ENCODE measurements around the gene SH2D5.

The SH2D5 gene

DNA sequence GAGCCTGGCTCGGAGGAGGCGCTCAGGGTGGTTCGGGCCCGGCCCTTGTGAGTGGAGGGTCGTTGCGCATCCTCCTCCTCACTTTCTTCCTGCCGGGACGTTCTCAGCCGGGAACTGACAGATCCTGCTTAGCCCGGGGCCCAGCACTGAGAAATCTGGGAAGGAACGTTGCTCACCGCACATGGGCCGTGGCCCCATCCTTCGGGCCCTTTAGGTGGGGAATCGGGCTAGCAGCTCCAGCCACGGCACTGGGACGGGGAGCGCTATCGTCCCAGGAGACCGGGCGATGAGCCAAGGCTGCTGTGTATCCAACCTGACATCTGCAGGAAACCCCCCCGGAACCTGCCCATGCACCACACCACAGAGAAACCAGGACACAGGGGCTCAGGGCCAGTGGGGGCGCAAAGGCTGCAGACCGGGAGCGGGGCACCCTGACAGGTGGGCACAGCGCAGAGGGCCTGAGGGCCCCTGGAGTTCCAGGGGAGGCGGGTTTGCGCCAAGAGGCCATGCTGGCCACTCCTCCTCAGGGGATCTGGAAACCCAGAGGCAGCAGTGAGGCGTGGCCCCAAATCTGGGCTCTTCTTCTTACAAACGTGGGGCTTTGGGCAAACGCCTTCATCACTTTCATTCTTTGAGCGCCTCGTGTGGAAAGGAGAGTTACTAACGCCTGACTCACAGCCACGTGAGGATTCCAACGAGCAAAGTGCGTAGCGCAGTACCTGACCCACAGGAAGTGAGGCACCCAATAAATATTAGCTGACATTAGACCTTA, at the start of gene SH2D5:
Gene SH2D5, minus strand, starts transcription at position 116 of the 772 bp plus-strand sequence. CDS start 4,659 bp downstream, outside the sequence.
- DNase-seq, result peak; percentile 83

DNA sequence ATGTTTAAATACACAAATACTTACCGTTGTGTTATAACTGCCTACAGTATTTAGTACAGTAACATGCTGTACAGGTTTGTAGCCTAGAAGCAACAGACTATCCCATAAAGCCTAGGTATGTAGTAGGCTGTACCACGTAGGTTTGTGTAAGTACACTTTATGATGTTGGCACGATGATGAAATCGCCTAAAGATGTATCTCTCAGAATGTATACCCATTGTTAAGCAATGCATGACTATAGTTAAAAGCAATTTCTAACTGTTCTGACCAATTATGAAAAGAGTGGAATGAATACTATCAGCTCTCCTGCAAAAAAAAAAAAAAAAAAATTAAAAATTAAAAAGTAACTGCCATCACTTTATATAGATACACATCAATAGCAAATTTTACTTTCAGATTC, 43.2 kb upstream of the SH2D5 start:
- DNase-seq, result no peak

DNA sequence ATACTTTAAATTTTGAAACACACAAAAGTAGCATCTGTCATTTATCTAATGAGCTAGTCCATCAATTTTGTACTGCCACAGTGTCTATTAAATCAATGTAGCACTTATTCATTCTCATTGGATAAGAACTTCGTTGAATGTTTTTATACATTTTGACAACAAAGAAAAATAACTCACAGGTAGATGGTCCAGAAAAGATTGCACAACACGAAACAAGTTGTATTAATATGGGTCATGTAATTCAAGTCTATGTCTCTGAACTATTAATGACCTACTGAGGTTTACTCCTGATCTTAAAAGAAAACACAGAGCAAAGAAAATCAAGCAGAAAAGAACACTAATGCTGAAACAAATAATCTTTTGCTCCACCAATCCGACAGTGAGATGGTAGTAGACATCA, 39.3 kb upstream of the SH2D5 start:
- DNase-seq, result no peak

DNA sequence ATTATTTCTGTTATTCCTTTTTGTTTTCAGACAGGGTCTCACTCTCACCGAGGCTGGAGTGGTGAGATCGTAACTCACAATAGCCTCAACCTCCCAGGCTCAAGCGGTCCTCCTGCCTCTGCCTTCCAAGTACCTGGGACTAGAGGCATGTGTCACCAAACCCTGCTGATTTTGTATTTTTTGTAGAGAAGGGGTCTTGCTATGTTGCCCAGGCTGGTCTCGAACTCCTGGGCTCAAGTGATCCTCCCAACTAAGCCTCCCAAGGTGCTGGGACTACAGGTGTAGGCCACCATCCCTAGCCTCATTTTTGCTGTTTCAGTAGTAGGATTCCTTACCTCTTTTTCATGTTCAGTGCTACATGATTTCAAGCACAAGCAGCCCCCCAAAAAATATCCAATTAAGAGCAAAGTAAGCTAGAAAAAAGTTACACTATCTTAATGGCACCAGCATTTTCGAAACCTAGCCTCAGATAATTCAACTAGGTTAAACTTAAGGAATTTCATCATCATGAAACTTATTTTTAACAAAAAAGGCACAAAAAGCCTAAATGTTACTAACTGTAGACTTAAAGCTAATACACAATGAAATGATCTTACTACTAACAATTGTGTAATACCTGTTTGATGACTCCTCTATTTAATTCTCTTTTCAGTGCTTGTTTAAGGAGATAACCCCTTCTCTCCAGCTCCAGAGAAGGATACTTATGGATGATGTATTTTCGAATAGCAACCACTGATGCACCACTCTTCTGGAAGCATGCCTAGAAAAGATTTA, 38.0 kb upstream of the SH2D5 start:
- no peak for DNase-seq

DNA sequence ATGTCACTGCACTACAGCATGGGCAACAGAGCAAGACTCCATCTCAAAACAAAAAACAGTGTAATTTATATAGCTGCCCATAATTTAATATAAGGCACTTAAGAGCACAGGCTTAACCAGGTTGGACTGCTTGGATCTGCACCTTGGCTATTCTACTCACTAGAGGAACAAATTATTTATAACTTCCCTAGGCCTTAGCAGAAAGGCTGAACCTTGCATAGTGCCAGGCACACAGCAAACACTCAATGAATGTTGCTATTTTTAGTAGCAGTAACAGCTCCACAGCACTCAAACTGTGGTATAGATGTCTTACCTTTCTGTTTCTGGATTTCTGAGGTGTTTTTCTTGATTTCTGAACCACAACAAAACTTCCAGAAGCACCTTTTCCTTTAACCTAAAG, 34.8 kb upstream of the SH2D5 start:
- DNase-seq, result no peak

DNA sequence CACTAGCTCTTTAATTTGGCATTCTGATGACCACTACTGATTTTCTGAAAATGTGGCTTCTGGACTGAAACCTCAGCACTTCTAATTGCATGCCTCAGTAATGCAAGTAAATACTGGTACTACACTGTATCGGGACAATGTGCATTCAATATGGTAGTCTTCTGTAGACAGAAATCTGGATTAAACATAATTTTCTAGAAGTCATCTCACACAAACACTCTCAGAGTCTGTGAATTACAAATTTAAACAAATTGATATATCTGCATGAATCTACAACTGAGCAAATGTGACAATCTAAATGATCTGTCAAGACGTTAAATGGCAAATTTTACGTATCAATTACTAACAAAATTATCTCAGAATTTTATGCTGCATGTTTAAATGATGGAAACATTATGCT, 30.9 kb upstream of the SH2D5 start:
- no peak for DNase-seq

DNA sequence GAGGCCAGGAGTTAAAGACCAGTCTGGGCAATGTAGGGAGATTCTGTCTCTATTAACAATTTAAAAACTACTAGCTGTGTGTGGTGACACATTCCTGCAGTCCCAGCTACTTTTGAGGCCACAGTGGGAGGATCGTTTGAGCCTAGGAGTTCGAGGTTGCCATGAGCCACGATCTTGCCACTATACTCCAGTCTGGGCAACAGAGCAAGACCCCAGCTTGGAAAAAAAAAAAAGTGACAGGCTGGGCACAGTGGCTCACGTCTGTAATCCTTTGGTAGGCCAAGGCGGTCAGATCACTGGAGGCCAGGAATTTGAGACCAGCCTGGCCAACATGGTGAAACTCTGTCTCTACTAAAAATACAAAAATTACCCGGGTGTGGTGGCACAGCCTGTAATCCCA, 27.8 kb upstream of the SH2D5 start:
- no peak for DNase-seq

DNA sequence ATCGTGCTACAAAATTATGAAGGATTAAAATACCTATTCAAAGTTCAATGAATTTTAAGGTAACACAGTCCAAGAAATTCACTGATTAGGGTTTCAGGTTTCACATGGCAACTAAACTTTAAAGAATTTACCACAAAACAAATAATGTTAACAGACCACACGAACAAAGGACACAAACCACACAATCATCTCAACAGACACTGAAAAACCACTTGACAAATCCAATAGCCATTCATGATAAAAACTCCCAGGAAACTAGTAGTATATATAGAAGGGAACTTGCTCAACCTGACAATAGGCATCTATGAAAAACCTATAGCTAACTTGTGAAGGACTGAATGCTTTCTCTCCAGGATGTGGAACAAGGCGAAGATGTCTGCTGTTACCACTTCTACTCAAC, 21.1 kb upstream of the SH2D5 start:
- no peak for DNase-seq

DNA sequence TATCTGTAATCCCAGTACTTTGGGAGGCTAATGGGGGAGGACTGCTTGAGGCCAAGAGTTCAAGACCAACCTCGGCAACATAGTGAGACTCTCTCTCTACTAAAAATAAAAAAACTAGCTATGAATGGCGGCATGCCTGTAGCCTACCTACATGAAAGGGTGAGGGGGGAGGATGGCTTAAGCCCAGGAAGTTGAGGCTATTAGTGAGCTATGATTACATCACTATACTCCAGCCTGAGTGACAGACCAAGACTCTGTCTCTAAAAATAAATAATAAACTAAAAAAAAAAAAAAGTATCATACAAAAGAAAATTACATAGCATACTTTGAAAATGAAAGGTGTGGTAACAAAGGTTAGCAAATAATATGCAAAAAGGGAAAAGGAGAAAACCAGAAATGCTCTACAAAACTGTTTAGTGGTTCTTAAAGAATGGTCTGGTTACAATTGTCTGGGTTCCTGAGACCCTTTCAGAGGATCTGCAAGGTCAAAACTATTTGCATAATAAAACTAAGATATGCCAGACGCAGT, 19.0 kb upstream of the SH2D5 start:
- DNase-seq, result no peak

DNA sequence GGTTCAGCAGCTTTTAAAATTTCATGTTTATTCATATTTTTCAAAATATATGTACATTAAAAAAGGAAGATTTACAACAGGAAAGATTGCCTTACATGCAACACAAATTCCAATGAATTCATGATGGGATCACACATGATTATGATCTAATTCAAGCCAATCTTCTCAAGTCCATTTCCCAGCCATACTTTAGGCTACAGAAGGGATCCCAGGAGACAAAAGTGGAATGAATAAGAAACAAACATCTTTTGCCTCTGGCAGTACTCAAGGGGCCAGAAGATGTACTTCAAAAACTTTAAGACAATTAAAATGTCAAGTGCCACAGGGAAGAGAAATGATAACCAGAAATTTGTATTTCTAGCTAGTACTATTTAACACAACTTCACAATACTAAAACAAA, 10.2 kb upstream of the SH2D5 start:
- no peak for DNase-seq

DNA sequence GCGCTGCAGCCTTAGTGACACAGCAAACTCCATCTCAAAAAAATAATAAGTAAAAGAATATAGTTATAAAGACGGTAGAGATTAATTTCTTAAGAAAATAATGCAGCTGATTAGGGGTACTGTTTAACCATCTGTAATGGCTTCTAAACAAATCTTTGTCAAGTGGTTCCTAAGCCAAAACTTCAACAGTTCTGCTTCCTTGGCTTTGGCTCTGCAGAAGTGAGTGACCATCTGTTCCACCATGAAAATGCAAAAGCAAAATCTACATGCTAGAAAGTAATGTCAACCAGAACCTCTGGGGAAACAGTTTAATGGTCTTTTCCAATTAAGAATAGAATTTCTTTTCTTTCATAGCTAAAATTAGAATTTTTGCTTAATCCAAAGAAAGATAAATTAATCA, 8.3 kb upstream of the SH2D5 start:
- no peak for DNase-seq

DNA sequence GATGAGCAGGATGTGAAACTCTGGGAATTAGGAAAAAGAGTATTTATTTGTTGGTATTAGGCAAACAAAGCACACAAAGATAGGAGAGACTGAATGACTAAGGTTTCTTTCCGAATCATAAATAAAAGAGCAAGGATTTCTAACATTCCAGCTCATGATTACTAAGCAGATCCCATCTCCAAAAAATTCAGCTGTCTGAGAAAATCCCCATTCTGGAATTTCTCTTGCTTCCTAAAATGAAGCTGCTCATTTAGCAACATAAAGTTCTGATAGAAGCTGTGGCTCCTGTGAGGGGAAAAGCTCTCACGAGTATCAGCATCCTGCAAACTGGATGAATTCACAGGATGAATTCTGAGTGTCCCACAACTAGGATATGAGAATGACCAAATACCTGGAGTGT, 6.7 kb upstream of the SH2D5 start:
- no peak for DNase-seq

DNA sequence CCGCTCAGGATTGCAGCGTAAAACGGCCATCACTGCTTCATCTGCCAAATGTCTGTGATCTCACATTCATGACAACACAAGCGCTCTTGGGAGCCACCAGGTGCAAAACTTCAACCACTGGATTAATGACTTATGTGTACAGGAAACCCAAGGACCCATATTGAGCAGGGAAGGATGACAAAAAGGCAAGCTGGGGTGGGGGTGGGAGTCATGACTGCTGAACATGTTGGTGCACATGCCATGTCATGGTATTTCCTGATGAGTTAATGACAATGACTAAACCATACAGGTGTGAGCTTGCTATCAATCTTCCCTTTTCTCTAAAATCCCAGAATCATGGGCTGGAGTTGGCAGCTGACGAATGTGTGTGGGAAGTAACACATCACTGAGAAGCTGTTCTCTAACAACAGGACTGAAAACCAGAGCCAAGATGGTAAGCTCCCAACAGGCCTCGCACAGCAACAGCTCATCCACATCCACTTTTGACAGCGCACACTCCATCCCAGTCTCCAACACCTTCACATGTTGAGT, 3.1 kb upstream of the SH2D5 start:
- no peak for DNase-seq

DNA sequence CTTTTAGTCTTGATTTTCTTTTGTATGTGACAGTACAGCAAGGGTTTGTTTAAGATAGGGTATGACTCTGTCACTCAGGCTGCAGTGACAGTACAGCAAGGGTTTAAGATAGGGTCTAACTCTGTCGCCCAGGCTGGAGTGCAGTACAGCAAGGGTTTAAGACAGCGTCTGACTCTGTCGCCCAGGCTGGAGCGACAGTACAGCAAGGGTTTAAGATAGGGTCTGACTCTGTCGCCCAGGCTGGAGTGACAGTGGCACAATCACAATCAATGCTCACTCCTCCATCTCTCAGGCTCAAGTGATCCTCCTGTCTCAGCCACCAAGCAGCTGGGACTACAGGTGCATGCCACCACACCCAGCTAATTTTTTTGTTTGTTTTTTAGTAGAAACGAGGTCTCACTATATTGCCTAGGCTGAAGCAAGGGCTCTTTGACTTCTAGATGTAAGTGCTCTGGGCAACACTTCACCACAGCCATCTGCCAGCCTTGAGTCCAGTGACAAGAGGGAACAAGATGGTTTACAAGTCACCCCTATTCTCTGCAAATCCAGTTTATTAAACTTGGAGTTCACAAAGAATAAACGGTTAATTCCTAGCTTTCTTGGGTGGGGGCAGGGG, 965 bp upstream of the SH2D5 start:
- DNase-seq, result no peak

DNA sequence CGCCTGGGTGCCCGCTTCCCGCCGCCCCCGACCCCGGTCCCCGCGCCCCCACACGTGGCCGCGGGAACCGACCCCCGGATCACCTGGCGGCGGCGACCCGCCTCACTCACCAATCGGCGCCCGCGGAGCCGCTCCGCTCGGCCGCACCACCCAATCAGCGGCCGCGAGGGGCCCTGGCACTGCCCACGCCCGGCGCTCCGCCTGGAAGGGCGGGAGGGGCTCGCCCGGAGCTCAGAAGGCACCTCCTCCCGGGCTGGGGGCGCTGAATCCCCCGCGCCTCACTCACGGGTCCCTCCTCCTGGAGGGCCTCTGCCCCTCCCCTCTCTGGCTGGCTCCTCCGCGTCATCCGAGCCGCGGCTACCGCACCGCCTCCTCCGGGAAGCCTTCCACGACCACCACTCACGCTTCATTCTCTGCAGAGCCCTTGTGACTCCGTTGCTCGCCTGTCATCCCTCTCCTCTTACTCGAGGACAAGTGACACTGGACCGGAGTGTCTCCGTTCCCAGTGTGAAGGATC, 374 bp downstream of the SH2D5 start:
- peak; percentile 86 for DNase-seq

DNA sequence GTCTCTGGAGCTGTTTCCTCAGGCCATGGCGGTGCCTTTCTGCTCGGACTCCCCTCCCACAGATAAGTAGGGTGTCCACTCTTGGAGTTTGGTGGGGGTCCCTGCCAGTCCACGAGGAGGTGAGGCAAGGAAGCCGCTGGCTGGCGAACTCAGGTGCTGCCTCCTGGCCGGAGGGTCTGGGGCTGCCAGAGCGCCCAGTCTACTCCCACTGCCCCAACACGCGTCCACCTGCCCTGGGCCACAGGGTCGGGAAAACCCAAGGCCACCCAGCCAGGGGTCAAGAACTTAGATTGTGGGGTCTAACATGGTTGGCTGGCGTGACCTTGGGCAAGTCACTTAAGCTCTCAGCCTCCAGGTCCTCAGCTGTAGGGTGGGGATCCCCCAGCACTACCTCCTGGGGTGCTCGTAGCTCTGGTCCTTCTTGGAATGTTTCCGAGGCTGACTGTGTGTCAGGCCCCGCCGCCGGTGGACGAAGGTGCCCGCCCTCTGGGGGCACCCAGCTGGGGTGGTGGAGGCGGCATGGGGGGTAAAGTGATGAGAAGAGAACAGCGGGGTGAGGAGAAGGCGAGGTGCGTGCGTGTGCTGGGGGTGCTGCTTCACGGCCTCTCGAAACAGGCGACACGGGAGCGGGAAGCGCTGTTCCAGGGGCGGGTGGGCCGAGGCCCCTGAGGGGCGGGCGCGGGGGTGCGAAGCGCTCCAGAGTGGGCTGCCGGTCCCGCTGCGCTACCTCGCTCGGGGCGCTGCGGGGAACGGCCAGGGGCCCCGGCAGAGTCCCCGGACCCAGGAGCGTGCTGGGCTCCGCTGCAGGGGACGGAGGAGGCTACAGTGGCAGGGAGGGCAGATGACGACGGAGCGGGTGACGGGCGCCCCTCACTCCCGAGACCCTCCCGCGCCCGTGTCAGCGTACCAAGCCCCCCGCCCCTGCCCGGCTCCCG, 1.2 kb downstream of the SH2D5 start:
- DNase-seq, result no peak

DNA sequence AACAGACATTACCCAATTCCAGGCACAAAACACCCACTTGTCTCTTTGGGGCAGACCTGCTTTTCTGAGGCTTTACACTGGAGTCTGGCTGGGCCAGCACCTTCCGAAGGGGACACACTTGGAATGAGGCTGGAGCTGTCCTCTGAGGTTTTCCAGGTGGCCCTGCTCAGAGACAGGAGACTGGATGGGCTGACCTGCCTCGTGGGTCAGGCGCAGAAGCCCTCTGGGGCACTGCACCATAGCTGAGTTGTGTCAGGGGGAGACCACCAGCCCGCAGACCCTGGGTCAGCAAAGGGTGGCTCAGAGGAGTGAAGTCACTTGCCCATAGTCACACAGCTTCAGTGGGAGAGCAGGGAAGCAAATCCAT, 1.8 kb downstream of the SH2D5 start:
- DNase-seq, result no peak

DNA sequence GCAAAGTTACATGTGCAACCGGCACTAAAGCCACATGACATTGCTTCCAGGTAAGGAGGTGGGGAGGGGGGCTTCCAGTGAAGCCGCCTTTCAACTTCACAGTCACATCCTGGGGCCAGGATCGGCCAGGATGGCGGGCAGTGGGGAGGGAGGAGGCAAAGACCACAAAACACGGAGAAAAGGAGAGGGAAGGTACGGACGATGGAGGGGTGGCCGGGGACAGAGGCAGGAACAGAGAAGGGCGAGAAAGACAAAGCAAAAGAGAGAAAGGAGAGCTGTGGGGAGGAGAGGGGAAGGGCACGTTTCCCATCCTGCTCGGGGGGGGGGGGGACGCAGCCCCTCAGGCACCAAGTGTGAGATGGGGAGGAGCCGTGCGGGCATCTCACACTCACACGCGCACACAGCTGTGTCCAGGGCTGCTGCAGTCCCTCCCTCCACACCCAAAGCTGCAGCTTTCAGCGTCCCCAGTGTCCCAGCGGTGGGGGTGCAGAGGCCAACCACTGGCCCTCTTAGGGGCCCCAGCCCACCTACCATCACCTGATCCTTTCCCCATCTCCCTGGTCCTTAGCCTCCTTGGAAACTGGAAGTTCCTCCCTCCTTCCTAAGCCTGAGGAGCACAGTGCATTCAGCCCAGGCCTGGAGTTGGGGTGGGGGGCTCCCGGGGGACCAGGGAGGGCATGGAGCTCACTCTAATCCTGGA, 2.4 kb downstream of the SH2D5 start:
- peak; percentile 42 for DNase-seq

DNA sequence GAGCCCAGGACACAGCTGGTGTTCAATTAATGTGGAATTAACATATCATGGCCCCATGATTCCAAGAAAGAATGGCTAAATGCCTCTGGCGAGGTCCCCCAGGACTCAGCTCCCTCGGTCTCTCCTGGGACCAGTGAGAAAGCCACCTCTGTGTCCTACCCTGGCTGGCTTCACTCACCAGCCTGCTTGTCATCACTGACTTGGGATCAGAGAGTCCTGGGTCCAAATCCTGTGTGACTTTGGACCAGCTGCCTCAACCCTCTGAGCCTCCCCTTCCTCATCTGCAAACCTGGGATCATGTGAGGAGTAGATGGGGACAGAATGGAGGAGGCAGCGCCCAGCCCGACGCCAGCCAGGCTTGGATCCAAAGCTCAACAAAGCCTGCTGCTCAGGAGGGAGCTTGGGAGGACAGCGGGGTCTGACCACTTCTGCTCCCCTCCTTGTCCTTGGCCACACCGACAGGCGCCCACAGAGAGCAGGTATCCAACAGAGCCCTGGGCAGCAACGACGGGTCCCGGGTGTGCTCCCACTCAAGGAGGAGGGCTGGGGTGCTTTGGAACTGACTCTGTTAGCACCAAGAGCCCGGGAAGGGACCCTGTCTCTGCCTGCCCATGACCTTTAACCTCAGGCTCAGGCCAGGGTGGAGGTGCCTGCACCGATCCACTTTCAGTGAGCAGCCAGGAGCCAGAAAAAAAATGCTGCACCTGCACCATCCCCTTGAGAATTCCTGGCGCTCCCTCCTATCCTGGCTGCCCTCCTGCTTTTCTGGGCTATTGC, 3.2 kb downstream of the SH2D5 start:
- peak; percentile 46 for DNase-seq

DNA sequence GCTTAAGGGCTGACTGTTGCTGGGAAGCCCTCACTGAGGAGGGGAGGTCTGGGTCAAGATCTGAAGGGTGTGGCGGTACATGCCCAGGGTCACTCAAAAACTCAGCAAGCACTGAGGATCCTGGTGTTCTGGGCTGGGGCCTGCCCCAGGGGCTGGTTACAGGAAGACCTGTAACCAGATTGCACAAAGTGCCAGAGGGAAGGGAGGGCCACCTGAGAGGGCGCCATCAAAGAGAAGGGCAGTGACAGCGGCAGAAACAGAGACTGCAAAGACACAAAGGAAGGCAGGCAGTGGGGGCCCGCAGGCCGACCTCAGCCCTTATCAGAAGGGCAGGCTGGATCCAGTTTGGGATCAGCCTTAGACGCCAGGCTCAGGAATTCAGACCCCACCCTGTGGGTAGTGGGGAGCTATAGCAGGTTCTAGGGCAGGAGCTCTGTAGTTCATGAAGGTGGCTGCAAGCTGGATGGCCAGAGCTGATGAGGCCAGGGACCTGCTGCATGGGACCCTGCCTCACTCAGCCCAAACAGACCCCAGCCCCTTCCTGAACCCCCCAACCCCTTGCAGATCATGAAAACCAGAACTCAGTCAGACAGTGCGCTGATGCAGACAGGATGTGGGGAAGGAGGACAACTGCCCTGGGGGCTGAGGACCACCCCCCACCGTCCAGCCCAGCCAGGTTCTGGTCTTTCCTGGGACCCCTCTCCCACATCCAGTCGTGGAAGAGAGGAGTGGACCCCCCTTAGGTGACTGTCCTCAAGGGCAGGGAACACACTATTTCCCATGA, 3.9 kb downstream of the SH2D5 start:
- DNase-seq, result peak; percentile 47

All from activated CD8-positive, alpha-beta memory T cell treated with anti-CD3 and anti-CD28 coated beads, Interleukin-2, amount 50 U/mL, for 48 hours (primary cell).